Hematopoietic multipotent progenitor cell treated with erythropoietin and hydrocortisone succinate and interleukin-3 and kit ligand, for 8 days (in vitro differentiated cells): Measurements from ENCODE around the gene TVP23A.

Source experiments
- DNase-seq: peaks from one replicate; pipeline ENCODE4 v3.0.0-alpha.2; 2015

TVP23A gene

DNA sequence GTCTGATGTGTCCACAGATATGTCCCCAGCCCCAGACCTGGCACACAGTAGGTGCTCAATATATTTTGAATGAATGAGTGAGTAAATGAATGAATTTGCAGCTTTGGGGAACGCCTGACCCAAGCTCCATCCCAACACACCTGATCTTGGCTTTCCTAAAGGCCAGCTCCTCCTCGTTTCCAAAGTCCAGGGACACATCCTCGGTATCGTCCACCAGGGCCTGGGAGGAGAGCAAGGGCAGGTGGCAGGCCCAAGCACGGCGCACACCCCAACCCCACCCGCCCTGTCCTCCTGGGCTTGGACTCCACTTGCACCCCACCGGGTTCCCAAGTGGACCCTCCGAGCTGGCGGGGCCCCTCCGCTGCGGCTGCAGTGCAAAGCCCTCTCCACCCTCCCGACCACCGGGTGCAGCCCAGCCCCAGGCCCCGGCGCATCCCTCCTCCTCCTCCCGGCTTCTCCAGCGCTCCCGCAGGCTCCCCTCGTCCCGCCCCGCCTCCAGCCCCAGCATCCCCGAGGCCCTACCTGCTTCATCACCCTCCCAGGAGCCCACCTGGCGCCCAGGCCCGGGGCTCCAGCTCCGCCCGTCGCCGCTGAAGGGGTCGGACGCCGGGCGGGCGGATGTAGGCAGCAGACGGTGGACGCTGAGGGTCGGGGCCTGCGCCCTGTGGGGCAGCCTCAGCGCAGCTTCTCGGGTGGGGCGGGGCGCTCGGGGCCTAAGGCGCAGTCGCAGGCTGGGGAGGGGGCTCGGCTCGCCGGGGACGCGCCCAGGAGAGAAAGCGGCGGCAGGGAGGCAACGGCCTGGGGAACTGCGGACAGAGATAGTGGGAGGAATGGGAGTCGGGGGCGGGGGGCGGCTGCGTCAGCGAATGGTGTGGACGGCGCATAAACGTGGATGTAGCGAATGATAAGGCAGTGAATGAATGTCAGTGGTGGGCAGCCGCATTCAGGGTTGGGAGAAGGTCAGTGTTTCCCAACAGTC is at the start of gene TVP23A:
TVP23A (minus strand) TSS at position 832 of the 979 bp plus-strand sequence; CDS start at position 531, 301 bp downstream.
- DNase-seq = no peak

DNA sequence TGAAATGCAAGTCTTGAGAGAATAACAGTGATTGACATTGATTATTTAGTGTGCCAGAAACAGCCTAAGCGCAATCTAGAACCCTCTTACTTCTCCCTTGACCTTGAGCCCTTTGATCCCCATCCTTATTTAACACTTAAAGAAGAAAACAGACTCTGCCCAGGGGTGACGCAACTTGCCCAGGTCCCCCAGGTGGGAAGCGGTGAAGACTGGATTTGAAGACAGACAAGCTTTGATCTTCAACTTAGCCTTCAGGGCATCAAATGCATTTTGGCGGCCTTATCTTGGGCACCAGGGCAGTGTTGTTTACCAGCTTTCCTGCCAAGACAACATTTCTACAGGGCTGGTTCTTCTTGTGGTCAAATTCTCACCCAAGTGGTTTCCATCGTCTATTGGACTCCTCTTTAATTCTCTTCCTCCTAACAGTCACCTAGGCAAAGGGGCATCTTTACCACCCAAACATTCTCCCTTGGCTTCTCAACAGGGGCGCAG is 49.6 kb upstream of the TVP23A start:
- peak; percentile 37 for DNase-seq

DNA sequence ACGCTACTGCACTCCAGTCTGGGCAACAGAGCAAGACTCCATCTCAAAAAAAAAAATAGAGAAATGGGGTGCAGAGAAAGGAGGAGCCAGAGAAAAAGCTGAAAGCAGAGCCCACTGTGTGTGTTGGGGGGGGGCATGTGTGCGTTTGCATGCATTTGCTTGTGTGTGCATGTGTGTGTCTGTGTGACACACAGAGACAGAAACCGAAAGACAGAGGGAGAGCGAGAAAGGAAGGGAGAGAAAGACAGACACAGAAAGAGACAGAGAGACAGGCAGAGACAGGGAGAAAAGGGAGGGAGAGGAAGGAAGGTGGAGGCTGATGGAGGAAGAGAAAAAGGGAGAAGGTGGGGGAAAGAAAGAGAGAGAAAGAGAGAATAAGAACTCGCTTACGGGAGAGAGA is 48.6 kb upstream of the TVP23A start:
- DNase-seq = no peak

DNA sequence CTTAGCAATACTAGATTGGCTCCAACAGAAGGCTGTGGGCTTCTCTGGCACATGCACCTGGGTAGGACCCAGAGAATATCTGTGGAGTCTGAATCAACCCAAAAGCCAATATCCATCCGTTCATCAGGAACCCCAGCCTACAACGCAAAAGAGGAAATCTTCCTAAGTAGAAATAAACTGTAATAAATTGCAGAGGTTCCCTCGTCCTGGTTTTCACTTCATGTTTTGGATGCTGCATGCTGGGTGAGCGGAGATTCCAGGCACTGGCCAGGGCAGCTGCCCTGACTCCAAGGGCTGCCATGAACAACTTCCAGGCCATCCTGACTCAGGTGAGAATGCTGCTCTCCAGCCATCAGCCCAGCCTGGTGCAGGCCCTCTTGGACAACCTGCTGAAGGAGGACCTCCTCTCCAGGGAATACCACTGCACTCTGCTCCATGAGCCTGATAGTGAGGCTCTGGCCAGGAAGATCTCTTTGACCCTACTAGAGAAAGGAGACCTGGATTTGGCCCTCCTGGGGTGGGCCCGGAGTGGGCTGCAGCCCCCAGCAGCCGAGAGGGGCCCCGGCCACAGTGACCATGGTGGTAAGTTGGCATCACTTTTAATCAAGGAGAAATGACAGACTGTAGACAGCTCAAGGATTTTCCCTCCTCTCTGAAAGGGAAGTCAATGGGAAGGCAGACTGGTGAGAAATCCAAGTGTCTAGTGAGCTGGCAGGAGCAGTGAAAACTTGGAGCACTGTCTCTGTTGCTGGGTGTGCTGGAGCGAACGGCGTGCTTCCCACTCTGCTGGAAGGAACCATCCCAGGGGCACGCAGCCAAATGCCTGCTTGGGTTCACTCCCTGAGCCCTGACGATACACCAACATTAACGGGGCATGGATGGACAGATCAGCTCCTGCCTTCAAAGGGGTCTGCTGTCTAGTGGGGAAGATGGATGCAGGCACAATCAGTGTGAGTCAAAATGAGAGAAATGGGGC is 47.7 kb upstream of the TVP23A start:
- DNase-seq = no peak

DNA sequence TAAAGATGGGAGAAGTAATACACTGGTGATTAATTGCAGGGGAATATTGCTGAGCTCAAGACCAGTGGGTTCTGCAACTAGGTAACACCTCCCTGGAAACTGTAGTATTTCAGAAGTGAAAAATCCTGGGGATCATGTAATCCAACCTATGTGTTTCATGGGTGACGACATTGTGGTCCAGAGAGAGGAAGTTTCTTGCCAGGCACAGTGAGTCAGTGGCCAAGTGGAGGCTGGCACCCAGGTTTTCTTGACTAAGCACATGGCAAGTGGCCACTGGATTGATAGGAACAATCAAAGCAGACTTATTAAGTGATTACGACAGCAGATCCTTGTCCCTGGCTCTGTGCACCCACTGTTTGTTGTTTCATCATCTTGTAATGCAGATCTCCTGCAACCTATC is 43.8 kb upstream of the TVP23A start:
- DNase-seq = no peak

DNA sequence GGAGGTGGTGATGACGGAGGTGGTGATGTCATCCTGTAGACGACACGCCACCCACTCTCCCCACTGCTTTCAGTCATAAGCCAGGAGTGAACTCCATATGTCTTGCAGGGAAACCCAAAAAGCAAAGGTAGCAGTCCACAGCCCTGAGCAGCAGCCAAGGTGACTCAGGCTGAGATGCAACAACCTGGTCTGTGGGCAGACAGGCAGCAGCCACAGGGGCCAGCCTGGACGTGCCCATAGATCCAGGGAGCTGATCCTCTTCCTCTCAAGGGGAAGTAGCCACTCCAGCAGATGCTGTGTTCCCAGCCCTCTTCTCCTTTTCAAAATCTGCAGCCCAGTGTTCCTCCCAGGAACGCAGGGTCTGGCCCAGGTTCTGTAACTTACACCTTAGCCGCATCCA is 41.1 kb upstream of the TVP23A start:
- DNase-seq = no peak

DNA sequence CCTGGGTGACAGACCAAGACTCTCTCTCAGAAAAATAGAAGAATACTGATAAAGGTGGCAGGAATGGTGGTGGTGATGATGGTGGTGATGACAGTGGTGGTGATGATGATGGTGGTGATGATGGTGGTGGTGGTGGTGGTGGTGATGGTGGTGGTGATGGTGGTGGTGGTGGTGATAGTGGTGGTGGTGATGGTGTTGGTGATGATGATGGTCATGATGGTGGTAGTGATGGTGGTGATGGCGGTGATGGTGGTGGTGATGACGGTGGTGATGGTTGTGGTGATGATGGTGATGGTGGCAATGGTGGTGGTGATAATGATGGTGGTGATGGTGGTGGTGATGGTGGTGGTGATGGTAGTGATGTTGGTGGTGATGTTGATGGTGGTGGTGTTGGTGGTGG is 40.4 kb upstream of the TVP23A start:
- no peak for DNase-seq

DNA sequence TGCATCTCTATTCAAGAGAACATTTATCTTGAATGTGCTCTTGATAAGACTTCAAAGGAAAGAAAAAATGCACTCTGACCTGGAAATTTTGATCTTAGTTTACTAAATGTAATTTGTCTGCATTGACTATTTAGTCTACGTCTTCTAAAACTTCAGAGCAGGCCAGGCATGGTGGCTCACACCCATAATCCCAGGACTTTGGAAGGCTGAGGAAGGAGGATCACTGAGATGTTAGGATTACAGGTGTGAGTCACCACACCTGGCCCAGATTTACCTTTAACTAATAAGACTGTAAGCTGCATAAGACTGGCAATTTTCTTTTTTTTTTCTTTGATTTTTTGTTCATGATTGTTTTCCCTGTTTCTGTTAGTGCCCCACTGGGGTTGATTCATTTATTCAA is 39.6 kb upstream of the TVP23A start:
- DNase-seq = no peak

DNA sequence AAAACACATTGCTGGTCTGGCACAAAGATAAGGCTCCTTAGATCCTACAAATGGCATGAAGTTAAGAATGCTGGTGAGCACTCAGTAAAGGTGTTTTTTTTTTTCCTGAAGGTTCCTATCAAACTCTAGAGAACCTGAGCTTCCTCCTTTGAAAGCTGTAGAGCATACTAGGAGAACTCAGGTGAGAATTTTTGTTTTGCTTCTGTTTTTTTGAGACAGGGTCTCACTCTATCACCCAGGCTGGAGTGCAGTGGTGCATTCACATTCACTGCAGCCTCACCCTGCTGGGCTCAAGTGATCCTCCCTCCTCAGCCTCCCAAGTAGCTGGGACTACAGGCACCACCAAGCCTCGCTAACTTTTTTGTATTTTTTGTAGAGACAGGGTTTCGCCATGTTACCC is 37.4 kb upstream of the TVP23A start:
- DNase-seq = no peak

DNA sequence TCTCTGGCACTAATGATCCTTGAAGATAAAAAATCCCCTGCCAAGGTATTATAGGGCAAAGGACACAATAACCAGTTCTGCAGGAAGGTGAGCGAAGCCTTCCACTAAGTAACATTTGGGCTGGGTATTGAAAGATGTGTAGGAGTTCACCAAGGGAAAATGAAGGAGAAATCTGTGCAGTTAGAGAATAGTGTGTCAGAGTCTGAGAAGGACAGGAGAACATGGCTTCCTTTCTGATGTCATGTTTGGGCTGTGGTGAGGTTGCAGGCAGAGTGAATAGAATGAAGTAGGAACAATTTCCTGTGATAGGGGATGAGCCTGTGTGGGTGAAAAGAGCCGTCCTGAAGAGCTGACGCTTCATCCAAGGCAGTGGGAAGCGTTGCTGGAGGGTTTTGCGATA is 34.4 kb upstream of the TVP23A start:
- no peak for DNase-seq

DNA sequence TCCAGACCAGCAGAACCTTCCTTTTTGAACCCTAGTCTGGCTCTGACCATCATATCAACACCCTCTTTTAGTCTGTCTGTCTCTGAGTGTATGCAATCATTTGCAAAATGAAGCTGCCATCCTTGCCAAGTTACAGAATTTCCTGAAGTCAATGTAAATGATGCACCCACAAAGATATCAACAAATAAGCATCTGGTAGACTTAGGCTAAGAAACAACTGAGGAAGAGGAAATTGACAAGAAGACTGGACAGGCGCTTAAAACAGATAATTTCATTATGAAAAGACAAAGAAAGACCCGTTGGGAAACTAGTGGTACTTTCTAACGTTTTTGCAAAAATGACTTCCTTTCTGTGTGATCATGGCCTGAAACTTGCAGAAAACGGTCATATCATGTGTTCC is 33.7 kb upstream of the TVP23A start:
- DNase-seq = peak; percentile 17

DNA sequence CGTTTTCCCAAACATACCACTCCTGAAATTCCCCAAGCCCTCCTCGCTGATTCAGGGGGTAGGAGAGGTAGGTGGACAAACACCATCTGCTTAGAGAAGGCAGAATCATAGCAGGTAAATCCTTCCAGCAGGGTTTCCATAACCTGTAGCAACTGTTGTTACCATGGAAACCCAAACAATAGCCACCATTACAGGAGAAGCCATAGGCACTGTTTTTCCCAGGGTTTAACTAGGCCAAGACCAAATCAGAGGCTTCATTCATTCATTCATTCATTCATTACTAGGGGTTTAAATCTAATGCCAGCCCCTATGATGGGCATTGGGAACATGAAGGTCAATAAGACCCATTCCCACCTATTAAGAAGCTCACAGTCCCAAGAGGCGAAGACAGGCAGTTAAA is 32.9 kb upstream of the TVP23A start:
- DNase-seq = no peak

DNA sequence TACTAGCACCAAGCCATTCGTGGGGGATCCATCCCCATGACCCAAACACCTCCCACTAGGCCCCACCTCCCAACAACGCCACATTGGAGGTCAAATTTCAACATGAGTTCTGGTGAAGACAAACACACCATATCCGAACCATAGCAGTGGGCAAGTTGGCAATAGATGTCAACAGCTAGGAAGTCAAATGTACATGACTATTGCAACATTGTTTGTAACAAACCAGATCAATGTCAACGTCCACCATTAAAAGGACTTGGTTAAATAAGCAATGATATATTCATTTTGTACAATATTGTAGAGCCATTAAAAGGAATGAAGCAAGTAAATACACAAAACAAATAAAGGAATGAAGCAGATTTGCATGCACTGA is 31.9 kb upstream of the TVP23A start:
- no peak for DNase-seq

DNA sequence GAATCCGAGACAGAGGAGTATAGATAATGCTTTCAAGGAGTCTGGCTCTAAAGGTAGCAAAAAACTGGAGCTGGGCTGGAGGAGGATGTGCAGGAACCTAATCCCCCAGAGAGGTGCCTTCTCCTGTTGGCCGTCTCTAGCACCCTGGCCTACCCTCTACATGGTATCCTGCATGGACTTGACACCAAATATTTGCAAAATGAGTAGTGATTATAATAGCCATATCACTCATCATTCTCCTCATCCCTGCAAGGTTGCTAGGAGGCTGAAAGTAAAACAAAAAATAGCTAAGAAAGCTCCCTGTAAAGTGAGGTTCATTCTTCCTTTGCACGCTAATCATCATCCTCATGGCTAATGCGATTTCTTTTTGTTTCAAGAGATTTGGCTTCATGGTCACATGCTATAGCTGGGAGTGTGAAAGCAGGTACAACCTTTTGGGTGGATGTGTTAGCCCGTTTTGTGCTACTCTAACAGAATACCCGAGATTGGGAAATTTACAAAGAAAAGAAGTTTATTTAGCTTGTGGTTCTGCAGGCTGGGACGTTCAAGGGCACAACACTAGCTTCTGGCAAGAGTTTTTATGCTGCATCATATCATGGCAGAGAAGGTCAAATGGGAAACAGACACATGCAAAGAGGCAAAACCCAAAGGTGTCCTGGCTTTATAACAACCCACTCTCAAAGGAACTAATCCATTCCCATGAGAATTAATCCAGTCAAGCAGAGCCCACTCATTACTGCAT is 31.3 kb upstream of the TVP23A start:
- DNase-seq = no peak

DNA sequence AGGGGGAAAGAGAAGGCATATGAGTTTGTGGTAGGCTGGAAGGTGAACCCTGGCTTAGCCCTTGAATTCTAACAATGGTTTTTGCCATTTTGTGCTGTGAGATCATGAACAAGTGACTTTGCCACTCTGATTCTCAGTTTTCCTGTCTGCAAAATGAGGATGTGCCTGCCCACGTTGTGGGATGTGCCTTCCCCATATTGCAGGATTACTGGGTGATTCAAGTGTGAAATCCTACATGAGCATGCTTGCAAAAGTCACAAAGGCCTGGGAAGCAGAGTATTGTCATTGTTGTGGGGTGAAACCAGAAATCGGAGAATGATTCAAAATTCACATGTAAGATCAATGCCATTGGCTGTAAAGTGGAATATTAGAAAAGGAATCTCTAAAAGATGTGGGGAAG is 28.6 kb upstream of the TVP23A start:
- no peak for DNase-seq

DNA sequence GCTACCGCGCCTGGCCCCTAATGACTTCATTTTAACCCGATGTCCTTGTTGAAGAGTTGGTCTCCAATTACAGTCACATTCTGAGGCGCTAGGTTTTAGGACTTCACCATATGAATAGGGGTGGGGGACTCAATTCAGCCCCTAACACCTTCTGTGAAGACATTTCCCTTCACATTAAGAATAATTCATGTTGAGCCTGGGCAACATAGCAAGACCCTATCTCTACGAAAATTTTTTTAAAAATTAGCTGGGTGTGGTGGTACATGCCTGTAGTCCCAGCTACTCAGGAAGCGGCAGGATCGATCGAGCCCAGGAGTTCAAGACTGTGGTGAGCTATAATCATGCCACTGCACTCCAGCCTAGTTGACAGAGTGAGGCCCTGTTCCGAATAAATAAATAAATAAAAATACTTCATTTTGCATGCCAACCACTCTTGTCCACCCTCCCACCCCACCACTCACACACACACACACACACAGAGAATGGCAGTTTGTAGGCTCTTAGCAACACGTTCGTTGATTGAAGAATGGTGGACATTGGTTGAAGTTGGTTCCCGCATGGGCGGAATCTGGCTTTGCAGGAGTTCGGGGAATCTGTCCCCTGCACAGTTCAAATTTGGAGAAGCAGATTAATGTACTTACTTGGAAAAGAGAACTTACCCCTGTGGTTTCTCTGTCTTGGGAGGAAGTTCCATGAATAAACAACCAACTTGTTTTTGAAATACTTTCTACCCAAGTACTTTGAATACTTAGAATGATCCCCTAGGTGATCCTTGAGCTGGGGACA is 27.8 kb upstream of the TVP23A start:
- DNase-seq = no peak

DNA sequence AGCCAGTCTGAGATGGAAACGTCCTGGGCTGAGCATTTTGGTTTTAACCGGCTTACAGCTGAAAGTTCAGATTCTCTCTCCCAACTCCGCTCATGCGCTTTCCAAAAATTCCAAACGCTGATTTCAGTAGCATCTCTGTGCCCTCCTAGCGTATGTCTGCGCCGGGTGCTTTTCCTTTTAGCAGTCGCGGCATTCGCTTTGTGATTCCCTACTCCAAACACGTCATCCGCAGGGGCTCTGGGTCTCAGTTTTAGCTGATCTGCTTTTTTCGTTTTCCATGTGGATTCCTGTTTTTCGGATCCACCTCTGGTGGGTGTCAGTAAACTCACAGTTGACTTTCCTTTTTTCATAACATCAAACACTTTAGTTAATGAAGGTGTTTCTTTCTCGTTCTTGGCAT is 22.1 kb upstream of the TVP23A start:
- DNase-seq = no peak

DNA sequence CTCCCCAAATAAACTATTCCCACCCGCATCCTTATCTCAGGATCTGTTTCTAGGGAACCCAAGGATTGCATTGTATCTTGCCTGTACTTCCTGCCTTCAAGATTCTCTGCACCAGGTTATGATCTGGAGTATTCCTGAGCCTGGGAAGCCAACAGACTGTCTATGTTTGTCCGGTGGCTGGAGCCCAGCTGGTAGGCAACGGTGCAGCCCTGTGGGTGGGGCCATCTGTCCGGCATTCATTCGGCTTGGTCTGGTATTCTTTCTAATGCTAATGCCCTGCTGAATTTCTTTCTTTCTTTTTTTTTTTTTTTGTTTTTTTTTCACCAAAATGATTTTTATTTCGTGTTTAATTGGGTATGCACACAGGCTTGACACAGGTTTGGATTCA is 20.7 kb upstream of the TVP23A start:
- no peak for DNase-seq

DNA sequence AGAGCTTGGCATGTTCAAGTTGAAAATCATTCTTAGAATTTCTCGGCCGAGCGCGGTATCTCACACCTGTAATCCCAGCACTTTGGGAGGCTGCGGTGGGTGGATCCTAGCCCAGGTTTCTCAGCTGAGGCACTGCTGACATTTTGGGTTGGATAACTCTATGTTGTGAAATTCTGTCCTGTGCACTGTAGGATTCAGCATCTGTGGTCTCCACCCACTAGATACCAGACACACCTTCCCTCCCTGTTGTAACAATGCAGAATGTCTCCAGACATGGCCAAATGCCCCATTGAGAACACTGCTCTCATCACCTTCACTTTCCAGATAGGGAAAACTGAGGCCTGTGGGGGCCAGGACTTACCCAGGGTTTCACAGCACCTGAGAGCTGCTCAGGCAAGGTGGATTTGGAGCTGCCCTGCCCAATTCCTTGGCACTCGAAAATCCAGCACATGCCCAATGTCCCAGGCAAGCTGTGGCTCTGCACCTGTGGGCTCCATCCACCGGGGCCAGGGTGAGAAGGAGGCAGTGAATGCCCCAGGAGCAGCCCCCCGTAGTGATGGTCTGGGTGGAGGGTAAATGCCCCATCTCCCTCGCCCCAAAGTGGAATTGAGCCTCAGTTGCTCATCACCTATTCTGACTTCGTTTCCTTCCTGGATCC is 20.2 kb upstream of the TVP23A start:
- DNase-seq = no peak

DNA sequence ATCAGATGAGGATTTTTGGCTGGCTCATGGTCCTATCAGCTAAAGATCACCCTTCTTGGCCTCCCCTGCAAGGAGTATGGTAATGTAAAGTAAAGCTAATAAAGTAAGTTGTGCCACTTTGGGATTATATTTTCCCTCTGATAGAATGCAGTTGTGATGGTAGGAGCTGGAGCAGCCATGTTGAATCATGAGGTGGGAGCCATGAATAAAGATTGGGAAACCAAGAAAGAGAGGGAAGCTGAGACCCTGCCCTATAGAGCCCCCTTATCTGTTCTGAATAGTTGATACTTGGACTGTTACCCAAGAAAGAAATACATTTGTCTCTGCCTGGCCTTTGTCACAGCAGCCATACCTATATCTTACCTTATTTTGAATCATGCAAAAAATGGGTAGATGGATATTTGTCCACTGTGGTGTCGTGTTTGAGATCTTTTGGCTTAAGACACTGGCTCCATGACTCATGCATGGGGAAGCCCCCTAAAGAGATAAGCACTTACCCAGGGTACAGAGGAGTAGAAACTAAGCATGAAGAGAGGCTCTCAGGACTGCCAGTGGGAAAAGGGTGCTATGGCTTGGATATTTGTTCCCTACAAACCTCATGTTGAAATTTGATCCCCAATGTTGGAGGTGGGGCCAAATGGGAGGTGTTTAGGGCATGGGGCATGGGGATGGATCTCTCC is 17.7 kb upstream of the TVP23A start:
- no peak for DNase-seq
